CD1c-positive myeloid dendritic cell (primary cell): ENCODE results near the gene LMX1B.
"Not testable (repeated sequence)": the region's sequence is repeated elsewhere in the genome, so short reads cannot be mapped to it uniquely, and the experiment has no call there.

Source experiments
- DNase-seq: peaks from one replicate; pipeline ENCODE4 v3.0.0-alpha.2; 2016; ENCODE audit errors: extremely low spot score

Gene LMX1B

DNA sequence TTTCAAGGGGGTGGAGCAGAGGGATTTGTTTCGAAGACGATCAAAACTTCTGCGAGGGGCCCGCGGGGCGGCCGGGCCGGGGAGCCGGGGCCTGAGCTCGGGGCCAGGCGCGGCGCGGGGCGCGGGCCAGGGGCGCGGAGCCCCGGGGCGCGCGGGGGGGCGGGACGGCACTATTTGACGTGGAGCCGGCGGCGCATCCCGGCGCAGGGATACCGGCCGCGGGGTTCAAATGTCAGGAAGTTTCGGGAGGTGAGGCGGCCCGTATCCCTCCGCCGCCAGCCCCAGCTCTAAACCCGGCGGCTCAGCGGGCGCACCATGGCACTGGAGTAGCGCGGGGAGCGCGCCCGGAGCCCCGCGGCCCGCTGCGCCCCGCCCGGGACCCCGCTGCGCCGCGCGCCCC lies at the start of gene LMX1B:
LMX1B (plus strand) TSS at position 278 of the 400 bp plus-strand sequence. CDS start 522 bp downstream, outside the sequence.
- no peak for DNase-seq

DNA sequence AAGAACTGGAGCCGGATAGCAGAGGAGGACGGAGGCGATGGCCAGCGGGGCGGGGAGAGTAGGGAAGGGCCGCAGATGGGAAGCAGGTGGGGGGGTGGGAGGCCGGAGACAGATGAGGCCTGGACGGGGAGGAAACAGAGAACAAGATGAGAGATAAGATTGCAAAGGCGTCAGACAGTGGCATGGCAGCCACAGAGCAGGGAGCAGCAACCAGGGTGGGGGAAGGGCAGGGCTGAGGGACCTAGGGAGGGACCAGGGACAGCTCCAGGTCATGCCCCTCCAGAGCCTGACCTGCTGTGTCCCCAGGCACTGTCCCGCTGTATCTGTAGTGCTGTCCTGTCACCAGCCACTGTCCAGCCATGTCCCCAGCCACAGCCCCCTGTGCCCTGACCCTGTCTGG lies 49.6 kb upstream of the LMX1B start:
- no peak for DNase-seq

DNA sequence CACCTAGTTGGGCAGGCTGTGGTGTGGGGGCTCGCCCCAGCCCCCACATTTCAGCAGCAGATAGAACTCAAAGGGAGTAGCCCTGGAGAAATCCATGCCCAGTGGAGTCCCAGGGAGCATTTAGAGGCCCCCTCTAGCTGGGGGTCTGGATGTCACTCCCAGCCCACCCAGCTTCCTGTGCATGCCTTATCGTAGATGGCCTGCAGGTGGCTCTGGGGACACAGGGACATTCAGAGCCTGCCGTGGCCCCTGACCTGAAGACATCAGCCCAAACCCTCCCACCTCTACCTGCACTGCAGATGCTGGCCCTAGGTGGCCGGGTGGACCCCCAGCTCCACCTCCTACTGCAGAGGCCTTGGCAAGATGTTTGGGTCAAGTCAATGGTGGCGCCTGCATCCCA lies 49.0 kb upstream of the LMX1B start:
- DNase-seq, result no peak

DNA sequence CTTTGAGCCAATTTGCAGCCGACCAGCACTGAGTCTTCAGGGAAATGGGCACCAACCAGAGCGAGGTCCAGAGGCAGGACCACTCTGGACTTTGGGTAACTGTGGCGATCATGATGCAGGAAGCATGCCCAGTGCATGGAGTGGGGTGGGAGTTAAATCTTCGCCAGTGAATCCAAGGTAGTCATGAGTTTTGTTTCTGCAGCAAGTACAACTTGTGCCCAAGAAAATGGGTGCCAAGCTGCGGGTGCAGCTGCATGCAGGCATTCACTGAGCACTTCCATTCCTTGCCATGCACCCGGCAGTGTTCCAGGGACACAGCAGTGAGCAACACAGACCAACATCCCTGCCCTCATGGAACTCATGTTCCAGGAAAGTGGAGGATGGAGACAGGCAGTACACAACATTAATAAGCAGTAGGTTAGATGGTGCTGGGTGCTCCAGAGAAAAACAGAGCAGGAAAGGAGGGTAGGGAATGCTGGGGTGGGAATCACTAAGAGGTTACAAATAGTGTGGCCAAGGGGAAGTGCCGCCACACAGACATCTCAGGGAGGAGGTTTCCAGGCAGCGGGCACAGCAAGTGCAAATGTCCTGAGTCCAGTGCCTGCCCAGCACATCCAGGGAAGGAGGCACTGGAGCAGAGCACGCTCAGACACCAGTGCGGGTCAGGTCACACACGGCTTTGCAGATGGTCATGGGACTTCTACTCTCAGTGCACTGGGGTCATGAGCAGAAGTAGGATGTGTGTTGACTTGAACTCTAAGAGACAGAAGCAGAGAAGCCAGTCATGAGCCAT lies 48.2 kb upstream of the LMX1B start:
- DNase-seq, result no peak

DNA sequence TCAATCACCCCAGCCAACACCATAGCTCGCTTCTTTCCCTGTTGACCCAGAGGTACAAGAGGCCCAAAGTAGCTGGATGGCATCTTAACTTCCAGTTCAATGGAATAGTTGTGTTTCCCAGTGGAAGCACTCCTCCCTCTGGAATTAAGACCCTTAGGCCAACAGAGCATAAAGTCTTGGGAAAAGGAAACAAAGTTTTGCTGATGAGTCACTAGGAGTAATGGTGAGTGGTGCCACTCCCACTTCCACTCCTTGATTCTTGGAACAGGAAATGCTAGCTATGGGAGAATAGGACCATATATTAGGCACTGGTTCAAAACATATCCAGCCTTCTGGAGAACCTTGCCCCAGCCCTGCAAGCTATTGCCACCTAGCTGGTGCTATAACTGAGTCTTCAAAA lies 44.7 kb upstream of the LMX1B start:
- DNase-seq, result no peak

DNA sequence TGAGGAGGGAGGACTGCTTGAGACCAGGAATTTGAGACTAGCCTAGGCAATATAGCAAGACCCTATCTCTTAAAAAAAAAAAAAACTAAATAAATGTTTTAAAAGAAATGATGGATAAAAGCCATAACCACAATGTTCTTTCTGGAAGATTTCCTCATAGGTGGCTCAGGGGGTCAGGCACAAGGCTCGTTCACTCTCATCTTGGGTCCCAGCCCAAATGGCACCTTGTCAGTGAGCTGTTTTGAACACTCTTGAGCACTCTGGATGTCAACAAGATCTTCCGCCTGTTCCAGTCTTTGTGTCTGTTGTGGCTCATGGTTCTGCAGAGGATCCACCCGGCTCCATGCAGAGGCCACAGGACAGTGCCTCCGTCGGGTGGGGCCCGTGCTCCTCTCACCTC lies 35.7 kb upstream of the LMX1B start:
- DNase-seq, result no peak

DNA sequence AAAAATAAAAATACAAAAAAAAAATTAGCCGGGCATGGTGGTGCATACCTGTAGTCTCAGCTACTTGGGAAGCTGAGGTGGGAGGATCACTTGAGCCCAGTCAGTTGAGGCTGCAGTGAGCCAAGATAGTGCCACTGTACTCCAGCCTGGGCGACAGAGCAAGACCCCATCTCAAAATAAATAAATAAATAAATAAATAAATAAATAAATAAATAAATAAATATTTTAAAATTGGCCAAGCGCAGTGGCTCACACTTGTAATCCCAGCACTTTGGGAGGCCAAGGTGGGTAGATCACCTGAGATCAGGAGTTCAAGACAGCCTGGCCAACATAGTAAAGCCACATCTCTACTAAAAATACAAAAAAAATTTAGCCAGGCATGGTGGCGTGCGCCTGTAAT lies 33.4 kb upstream of the LMX1B start:
- not testable (repeated sequence) for DNase-seq

DNA sequence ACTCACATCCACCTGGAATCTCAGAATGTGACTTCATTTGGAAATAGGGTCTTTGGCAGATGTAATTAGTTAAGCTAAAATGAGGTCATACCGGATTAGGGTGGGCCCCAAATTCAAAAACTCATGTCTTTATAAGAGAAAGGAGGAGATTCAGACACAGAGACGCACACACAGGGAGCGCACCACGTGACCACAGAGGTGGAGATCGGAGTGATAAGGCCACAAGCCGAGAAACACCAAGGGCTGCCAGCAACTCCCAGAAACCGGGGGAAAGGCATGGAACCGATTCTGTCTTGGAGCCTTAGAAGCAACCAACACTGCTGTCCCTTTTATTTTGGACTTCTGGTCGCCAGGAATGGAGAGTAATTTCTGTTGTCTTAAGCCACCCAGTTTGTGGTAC lies 31.8 kb upstream of the LMX1B start:
- DNase-seq, result no peak

DNA sequence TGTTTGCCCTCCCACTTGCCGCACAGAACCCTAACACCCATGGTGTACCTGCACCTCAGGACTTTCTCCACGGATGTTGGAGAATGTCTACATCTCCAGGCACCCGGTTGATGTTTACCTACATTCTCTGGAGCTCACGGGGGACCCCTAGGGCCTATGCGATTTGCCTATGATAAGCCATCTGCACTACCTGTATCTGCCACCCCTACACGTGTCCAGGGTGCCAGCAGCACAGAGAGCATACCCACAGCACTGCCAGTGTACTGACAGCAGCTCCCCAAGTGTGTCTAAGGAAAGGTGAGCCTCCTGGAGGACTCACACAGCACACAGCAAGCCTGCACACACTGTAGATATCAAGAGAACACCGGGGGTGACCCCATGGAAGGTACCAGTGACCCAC lies 31.3 kb upstream of the LMX1B start:
- DNase-seq, result no peak

DNA sequence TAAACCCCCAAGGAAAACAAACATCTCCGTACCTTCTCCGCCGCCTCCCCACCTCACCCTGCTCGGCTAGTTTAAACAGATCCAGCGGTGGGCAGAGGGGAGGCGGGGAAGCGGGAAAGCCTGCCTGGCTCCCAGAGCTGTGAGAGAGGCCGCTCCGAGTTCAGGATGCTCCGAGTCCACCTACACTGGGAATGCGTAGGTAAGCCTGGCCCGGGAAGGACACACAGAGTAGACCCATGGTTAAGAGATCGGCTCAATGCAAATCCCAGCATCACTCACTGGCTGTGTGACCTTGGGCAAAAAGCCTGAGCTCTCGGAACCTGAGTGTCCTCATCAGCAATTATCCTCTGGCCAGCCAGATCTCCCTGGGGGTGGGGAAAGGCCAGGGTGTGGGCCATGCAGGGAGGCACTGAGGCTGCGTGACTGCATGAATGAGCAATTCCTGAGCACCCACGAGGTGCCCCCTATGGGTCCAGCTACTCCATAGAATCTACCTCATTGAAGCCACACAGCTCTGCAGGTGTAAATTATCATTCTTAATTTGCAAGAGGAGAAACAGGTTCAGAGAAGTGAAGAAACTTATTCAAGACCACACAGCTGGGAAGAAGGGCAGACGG lies 30.5 kb upstream of the LMX1B start:
- no peak for DNase-seq

DNA sequence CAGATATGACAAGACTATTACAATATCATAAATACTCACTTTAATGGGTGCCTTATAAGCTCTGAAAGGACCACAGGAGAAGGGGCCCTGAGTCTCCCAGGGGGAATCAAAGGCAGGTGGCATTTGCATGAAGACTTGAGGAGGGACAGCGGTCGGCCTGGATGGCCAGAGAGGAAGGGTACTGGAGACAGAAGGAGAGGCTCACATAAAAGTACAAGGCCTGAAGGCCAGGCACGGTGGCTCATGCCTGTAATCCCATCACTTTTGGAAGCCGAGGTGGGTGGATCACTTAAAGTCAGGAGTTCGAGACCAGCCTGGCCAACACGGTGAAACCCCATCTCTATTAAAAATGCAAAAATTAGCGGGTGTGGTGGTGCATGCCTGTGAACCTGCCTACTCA lies 29.1 kb upstream of the LMX1B start:
- no peak for DNase-seq

DNA sequence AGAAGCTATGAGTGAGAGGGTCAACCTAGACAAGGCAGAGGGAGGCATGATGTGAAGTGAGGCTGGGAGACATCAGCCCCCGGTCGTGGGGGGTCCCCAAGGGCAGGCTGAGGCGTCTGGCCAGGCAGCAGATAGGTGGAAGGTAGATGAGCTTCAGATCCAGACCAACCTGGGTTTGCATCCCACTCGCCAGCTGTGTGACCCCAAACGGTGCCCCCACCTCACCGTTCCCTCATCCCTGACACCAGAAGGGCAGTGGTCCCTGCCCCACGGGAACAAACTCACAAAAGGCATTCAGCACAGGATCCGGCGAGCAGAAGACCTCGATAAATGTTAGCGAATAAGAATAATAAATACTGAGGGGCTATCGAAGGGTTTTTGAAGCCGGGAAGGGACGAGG lies 27.5 kb upstream of the LMX1B start:
- DNase-seq, result no peak

DNA sequence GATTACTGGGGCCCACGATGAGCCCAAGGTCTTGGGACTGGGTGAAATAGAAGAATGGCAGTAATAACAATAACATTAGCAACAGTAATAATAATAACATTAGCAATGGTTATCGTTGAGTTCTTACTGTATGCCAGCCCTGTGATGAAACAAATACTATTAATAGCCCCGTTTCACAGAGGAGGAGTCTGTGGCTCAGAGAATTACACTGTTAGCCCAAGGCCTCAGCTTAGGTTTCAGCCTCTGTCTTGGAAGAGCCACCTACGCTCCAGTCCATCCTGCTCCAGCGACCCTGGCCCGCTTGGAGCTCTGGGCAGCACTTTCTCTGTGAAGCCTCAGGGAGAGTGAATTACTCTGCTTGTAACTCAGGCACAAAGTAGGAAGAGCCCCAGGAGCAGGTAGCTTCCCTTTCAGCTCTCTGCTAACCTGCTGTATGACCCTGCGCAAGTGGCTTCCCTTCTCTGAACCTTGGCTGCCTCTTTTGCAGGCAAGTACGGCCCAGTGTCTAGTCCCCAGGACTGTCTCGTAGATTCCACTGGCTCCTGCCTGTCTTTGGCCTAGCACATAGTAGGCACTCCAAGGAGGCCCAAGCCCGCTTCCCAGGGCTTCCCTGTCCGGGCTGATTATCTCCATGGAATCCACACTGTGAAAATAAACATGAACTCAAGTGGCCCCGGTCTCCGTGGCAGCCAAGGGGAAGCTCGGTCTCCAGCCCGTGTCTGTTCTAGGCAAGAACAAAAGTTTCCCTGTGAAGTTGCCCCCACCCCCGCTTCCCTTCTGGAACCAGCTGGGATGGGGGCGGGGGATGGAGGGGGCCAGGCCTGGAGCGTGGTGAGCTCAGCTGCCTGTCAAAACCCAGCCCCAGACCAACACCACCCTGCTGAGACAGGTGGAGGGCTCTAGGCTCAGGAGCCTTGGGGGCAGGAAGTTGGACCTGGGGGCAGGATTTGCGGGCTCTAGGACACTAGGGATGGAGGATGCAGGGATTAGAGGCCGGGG lies 26.2 kb upstream of the LMX1B start:
- peak; percentile 28 for DNase-seq

DNA sequence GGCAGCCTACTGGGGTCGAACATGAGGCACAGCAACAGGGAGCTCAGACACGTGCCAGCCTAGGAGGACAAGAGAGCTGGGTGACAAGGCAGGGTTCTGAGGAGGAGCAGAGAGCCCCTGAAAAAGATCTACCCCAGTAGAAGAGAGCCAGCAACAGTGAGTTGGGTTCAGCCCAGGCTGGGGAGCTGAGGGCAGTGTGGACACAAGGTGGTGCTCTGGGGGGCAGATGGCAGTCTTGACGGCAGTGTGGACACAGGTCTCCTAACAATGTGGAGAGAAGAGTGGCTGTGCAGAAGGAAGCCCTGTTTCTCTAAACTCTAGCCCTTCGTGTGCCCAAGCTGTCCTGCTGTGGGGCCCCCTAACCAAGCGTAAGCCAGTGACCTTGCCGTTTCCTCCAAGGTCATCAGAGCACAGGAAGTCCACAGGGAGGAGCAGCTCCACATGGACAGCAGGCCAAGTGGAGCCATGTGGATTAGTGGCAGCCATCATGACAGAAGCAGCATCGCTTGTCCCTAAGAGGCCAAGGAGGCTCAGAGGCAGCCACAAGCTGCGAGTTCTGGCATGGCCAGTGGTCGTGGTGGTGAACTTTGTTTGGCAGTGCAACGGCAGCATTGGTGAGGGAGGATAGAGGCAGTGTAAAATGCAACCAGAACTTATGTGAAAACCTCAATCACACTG lies 25.1 kb upstream of the LMX1B start:
- DNase-seq, result no peak

DNA sequence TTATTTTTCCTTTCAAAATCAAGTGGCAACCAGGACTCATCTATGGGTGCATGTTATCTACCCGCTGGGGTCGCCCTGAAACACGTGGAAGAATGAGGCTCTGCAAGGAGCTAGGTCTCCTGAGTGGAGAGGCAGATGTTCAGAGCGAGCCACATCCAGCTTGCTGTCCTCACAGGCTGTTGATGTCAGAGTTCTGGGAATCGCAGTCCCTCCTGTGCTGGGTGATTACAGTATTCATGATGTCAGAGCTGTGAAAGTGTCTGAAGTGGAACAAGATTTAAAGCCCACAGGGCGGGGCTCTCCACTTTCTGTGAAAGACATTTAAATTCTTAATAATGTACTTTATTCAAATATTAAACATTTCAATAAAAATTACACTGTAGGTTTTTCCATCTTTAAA lies 24.4 kb upstream of the LMX1B start:
- no peak for DNase-seq

DNA sequence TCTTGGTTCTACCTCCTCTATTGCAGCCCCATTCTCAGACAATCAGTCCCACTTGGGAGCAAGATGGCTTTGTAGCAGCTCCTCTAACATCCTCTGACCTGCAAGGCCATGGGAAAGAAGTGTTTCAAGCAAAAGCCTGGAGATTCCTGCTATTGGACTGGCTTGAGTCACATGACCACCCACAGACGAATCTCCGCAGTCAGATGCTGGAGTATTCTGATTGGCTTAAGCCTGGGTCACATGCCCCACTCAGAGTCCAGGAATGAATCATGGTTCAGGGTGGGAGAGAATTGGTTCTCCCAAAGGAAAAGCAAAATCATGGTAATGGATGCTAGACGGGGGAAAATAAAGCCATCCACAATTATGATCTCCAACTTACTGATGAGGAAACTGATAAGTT lies 22.6 kb upstream of the LMX1B start:
- peak; percentile 7 for DNase-seq

DNA sequence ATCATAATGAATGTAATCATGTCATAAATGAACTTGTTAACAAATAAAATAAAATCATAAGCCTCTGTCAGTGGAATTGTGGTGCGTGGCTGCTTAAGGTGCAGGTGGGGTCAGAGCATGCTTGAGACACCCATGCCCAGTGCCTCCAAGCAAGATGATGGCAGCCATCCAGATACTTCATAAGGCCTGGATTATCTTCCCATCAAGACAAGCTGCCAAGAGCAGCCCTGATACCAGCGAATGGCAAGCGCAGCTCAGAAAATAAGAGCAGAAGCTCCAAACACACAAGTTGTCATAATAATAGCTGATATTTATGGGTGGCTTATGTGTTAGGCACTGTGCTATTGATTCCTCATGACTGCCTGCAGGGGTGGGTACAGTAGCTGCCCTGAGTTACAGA lies 21.8 kb upstream of the LMX1B start:
- no peak for DNase-seq

DNA sequence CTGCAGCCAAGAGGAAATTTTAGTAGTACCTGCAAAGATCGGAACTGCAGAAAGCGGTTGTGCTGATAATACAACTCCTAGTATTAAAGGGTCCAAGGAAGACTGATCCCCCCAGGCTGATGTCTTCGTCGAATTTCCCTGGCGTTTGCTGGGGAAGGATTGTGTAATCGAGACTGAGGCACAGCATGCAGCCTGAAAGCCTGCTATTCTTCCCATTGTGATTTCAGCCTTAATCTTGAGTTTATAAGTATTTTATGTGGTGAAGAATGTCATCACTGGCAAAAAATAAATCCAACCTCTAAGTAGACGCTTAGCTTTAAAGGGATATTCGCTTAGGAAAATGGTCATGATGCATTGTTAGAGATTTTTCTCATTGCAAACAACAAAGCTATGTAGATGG lies 21.3 kb upstream of the LMX1B start:
- DNase-seq, result no peak

DNA sequence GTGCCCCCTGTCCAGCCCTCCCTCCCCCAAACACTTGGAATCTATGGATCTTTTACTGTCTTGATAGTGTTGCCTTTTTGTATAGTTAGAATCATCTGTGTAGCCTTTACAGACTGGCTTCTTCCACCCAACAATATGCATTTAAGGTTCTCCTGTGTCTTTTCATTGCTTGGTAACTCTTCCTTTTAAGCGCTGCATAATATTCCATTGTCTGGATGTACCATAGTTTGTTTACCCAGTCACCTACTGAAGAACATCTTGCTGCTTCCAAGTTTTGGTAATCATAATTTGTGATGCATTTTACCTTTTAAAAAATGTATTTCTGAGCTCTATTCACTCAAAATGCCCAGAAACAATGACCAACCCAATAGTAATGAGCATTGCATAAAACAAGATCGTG lies 17.7 kb upstream of the LMX1B start:
- DNase-seq, result no peak

DNA sequence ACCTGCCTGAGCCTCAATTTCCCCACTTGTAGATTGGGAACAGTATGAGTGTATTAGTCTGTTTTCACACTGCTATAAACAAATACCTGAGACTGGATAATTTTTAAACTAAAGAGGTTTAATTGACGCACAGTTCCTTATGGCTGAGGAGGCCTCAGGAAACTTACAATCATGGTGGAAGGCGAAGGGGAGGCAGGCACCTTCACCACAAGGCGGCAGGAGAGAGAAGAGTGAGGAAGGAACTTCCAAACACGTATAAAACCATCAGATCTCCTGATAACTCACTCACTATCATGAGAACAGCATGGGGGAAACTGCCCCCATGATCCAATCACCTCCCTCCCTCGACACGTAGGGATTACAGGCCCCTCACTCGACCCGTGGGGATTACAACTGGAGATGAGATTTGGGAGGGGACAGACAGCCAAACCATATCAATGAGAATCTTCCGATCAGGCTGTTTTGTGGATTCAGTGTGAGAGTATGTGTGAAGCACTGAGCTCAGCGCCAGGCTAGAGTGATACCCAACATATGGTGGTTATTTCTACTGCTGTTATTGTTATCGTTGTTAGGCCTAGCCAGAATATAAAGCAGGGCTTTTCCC lies 14.6 kb upstream of the LMX1B start:
- no peak for DNase-seq
